Measurements from ENCODE around the gene RSPH9.

GRCh38 chr6:43680308-43681200 is 35.7 kb downstream of the RSPH9 start:
- TF ChIP-seq CTCF (IDR thresholded peaks at IDR 0.05) (no peak), SIN3A (IDR thresholded peaks at IDR 0.05; ENCODE audit: borderline replicate concordance, insufficient read depth, low read depth, low read length) (no peak)
